SKM-1 (cell line): ENCODE data around the gene NOXRED1.
A peak's percentile ranks its signal among the peaks of the same experiment; 100 is the strongest.

Experiments
- DNase-seq: peaks from one replicate; lab custom pipeline; 2025; ENCODE audit not compliant: unreplicated experiment; lab: John Stamatoyannopoulos, UW

NOXRED1 gene

GRCh38 chr14:77409131-77409533 lies 14.2 kb downstream of the NOXRED1 start:
- no peak for DNase-seq

GRCh38 chr14:77407158-77407557 lies 16.2 kb downstream of the NOXRED1 start:
- peak; percentile 20 for DNase-seq

DNA sequence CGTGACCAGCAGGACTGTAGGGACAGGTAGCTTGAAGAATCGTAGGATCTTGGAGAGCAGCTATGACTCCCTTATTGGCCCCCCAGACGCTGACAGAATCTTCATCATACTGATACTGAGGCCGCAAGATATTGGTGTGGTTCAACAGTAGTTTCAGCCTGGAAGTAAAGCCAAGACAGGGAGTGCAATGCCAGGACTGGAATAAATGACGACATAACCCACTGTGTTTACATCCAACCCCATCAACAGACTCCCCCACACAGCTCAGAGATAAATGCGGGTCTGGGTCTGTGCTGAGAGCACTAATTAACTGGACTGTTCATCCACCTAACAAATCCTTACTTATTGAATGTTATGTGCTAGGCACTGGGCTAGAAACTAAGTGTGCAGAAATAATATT lies 16.6 kb downstream of the NOXRED1 start:
- no peak for DNase-seq

- no peak for DNase-seq
Observed at GRCh38 chr14:77406086-77406485, 17.2 kb downstream of the NOXRED1 start.

GRCh38 chr14:77403768-77404167 lies 19.6 kb downstream of the NOXRED1 start:
- DNase-seq, result no peak

- no peak for DNase-seq
Observed at GRCh38 chr14:77400216-77400615, 23.1 kb downstream of the NOXRED1 start.

- no peak for DNase-seq
Observed at GRCh38 chr14:77390188-77390587, 33.1 kb downstream of the NOXRED1 start.

DNA sequence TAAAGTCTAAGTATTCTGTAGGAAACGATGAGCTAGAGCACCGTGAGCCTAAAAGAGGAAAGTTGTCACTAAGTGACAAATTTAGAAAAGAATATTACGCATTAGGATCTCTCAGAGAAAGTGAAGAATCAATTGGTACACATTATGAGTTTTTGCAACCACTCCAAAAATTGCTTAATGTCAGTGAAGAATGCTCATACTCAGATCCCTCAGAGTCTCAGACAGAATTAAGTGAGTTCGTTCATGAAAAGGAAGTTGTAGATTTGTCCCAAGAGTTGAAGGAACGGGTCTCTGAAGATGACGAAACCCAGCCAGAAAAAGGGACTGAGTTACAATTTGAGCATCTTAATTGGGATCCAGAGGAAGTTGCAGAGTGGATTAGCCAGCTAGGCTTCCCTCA lies 44.6 kb downstream of the NOXRED1 start:
- DNase-seq, result no peak

- no peak for DNase-seq
Observed at GRCh38 chr14:77377502-77377844, 45.9 kb downstream of the NOXRED1 start.

- peak; percentile 6 for DNase-seq
Observed at GRCh38 chr14:77376771-77377501, 46.4 kb downstream of the NOXRED1 start, which contains the start of the genes SAMD15 and TMED8. SAMD15 (plus strand) TSS chr14:77377379; CDS start chr14:77377419, 40 bp downstream. TMED8 (minus strand) TSS chr14:77377094; CDS start chr14:77377053, 41 bp downstream.

DNA sequence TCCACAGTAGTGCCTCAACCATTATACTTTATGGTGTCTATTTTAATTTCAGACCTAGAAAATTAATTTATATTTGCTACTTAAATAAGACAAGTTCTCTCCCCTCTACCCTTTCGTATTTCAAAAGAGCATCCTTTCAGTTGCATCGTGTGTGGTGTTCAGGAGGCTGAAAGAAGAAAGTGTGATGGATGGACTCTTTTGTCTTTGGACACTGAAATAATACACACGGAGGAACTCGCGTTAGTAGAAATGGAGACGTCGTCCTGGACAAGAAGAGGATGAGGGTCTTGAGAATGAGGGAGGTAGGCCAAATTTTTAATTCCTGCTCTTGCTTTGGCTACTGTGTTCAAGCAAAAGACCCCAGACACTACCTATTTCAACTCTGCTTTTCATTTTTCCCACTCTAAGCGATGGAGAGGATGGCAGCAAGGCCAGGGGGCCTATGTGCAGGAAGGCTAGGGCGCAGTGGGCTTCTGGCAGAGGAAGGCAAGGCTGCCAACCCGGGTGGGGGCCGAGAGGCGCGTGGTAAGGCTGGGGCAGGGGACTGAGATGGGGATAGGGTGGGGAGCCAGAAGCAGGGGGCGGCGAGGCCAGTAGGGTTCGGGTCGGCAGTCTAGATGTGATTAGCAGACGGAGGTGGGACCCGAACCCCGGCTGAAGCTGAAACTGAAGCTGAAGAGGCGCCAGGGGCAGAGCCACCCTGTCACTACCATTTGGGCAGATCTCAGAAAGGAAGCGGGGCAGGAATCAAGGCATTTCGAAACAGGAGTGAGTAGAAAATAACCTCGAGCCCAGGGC lies 47.2 kb downstream of the NOXRED1 start:
- no peak for DNase-seq

- no peak for DNase-seq
Observed at GRCh38 chr14:77375164-77375950, 48.0 kb downstream of the NOXRED1 start.

DNA sequence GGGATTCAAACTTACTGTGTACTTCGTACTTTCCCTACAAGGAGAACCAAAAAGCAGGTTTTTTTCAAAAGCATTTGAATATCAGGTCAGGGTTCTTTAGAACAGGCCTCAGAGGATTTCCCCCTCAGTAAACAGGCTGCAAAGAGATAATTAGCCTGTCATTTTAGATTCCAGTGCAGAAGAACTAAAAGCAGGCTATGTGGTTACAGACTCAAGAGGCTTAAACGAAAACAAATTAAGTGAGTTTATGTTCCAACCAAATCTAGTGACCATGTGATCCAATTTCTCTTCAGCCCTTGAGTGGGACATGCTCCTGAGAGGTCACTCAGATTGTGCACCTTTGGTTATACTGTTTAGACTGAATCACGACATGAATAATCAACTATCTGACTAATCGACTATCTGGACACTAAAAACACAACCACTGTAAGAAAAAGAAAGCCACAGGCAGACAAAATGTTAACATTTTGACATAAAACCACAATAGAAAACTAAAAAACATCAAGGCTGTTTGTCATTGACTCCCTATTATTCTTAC lies 51.0 kb downstream of the NOXRED1 start:
- no peak for DNase-seq

GRCh38 chr14:77369285-77369684 lies 54.0 kb downstream of the NOXRED1 start:
- no peak for DNase-seq

DNA sequence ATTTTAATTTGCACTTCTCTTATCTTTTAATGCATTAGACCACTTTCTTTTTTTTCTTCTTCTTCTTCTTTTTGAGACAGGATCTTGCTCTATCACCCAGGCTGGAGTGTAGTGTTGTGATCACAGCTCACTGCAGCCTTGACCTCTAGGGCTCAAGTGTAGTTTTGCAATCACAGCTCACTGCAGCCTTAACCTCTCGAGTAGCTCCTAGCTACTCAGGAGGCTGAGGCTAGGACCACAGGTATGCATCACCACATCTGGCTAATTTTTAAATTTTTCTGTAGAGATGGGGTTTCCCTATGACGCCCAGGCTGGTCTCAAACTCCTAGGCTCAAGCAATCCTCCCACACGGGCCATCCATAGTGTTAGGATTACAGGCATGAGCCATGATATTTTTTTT lies 59.2 kb downstream of the NOXRED1 start:
- no peak for DNase-seq

GRCh38 chr14:77359626-77360025 lies 63.7 kb downstream of the NOXRED1 start:
- no peak for DNase-seq

GRCh38 chr14:77356899-77357298 lies 66.4 kb downstream of the NOXRED1 start:
- no peak for DNase-seq

GRCh38 chr14:77355811-77356210 lies 67.5 kb downstream of the NOXRED1 start:
- no peak for DNase-seq

- DNase-seq, result no peak
Observed at GRCh38 chr14:77353469-77354141, 69.7 kb downstream of the NOXRED1 start.

GRCh38 chr14:77347751-77348150 lies 75.6 kb downstream of the NOXRED1 start:
- DNase-seq, result peak; percentile 28

DNA sequence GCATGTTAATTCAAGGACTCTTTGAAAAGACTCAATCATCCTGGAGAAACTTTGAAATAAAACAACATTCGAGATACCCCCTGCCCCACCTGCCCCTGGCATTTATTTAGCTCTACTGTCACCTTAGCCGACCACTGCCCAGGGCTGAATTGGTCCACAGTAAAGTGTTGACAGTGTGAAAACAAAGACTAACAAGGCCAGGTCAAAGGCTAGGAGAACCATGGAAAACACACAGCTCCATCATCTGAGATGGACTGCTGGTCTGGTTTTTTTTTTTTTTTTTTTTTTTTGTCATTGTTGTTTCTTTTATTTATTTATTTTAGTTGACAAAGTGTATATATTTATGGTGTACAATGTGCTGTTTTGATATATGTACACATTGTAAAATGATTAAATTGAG lies 76.8 kb downstream of the NOXRED1 start:
- DNase-seq, result no peak
